Natural killer cell (primary cell): ENCODE results near the gene DNAAF5. TPM values are rescaled to one million over a fixed set of nuclear protein-coding genes. Genes with fewer than 3 reads are reported as not detected.

Source experiments
- ATAC-seq, 3 donors: fragments of 150-1000 bp in 2 of 3; fragments of 200-7000 bp in 1 of 3; cut with Tn5 transposase; 1 replicate in 1 of 3; 2 replicates in 2 of 3; pipeline ENCODE4 v1.10.0; 2021; ENCODE audit warnings: mild to moderate bottlenecking in 2 of 3, moderate library complexity in 2 of 3
- DNase-seq, 2 donors: peaks; one replicate each; pipeline versions ENCODE4 v3.0.0 to v3.0.0-alpha.2; 2013 to 2021; ENCODE audit warnings: mixed read lengths in 1 of 2
- H3K27ac ChIP-seq: one replicate; pipeline ENCODE4 v1.5.1; 2013; ENCODE audit warnings: mild to moderate bottlenecking, low read length
- H3K27me3 ChIP-seq: one replicate; pipeline ENCODE4 v1.6.1; 2013; ENCODE audit warnings: low read length; ENCODE audit not compliant: control insufficient read depth, insufficient read depth
- H3K36me3 ChIP-seq: one replicate; pipeline ENCODE4 v1.6.1; 2013; ENCODE audit warnings: low read length; ENCODE audit not compliant: control insufficient read depth, insufficient read depth
- H3K4me1 ChIP-seq: one replicate; pipeline ENCODE4 v1.6.1; 2013; ENCODE audit warnings: low read length; ENCODE audit not compliant: control insufficient read depth, insufficient read depth
- H3K4me3 ChIP-seq: one replicate; pipeline ENCODE4 v1.5.1; 2013; ENCODE audit warnings: low read length
- H3K9me3 ChIP-seq: one replicate; pipeline ENCODE4 v1.6.1; 2013; ENCODE audit warnings: low read length; ENCODE audit not compliant: control insufficient read depth, insufficient read depth
- H3K27ac Mint-ChIP-seq, 2 donors: one replicate each; pipeline ENCODE4 v1.8.0; 2022; ENCODE audit warnings: mild to moderate bottlenecking in 2 of 2, mixed read lengths in 2 of 2, moderate library complexity in 1 of 2
- H3K27me3 Mint-ChIP-seq, 2 donors: one replicate each; pipeline ENCODE4 v1.8.0; 2022; ENCODE audit warnings: low read depth in 2 of 2, mixed read lengths in 2 of 2
- H3K36me3 Mint-ChIP-seq: one replicate; pipeline ENCODE4 v1.8.0; 2022; ENCODE audit warnings: mixed read lengths
- H3K4me1 Mint-ChIP-seq, 2 donors: one replicate each; pipeline ENCODE4 v1.8.0; 2022; ENCODE audit warnings: mixed read lengths in 2 of 2
- H3K4me3 Mint-ChIP-seq: one replicate; pipeline ENCODE4 v1.8.0; 2022; ENCODE audit warnings: mild to moderate bottlenecking, moderate library complexity, mixed read lengths
- H3K9me3 Mint-ChIP-seq, 2 donors: one replicate each; pipeline ENCODE4 v1.8.0; 2022; ENCODE audit warnings: mixed read lengths in 2 of 2
- CTCF ChIP-seq: fragments of 200-600 bp; IDR thresholded peaks from one replicate; pipeline ENCODE4 v1.8.0; 2022; ENCODE audit warnings: antibody characterized with exemption
- WGBS: methylation state at CpG from one replicate; pipeline ENCODE4 v1.1.7; 2013; ENCODE audit warnings: missing lambda C conversion rate; ENCODE audit not compliant: insufficient coverage; 5-methylcytosine and 5-hydroxymethylcytosine counted together
- intact Hi-C: fragments of 100-400 bp; cut with micrococcal nuclease; formaldehyde crosslinking; loops from one replicate; pipeline ENCODE4 v1.14.2; 2022
- total RNA-seq, 4 donors: library from RNA; stranded (reverse); fragments of 120-200 nt in 1 of 4; gene quantifications; one replicate each; pipeline versions ENCODE4 v1.2.3 to v1.2.4, GENCODE V29; 2013 to 2022

The DNAAF5 gene
- total RNA-seq, 3 donors from 2014 or later (not counting 1 experiment from before 2014, with no cell fraction given) = 6.7 to 10.3 (median 10.3) TPM

GRCh38 chr7:757741-758163 is 31.3 kb downstream of the DNAAF5 start:
- Mint-ChIP-seq H3K9me3 (no peaks in the 10 kb centered on the region), H3K27me3 (no peaks in the 10 kb centered on the region), H3K27ac (no peak overlapping the region), H3K36me3 (no peaks in the 10 kb centered on the region), H3K4me3 (no peak overlapping the region), H3K4me1 (no peaks in the 10 kb centered on the region)
- TF ChIP-seq CTCF = no peak
- intact Hi-C loops = no loop called here
- DNase-seq (no peak), ATAC-seq (no peak)
- Histone ChIP-seq H3K9me3 (no peaks in the 10 kb centered on the region), H3K4me1 (no peaks in the 10 kb centered on the region), H3K4me3 (no peak overlapping the region), H3K36me3 (peaks cover 28% of the 10 kb centered on the region), H3K27ac (no peak overlapping the region), H3K27me3 (no peaks in the 10 kb centered on the region)
- WGBS = 91% methylated on average over 19 of the region's 19 CpGs

- Mint-ChIP-seq H3K36me3 (no peaks in the 10 kb centered on the region), H3K27ac (no peak overlapping the region), H3K9me3 (no peaks in the 10 kb centered on the region), H3K4me1 (no peaks in the 10 kb centered on the region), H3K4me3 (no peak overlapping the region), H3K27me3 (no peaks in the 10 kb centered on the region)
- intact Hi-C loops = no loop called here
- TF ChIP-seq CTCF = no peak
- H3K27ac ChIP-seq = no peak overlapping the region
- no peak overlapping the region for H3K4me3 ChIP-seq
- no peak for ATAC-seq
- WGBS = 92% methylated on average over 8 of the region's 8 CpGs
- DNase-seq = no peak
- H3K36me3 ChIP-seq = peaks cover 37% of the 10 kb centered on the region
- H3K9me3 ChIP-seq = no peaks in the 10 kb centered on the region
- no peaks in the 10 kb centered on the region for H3K27me3 ChIP-seq
- no peaks in the 10 kb centered on the region for H3K4me1 ChIP-seq
Measured at GRCh38 chr7:759569-759968, 33.1 kb downstream of the DNAAF5 start.

- Mint-ChIP-seq H3K27me3 (no peaks in the 10 kb centered on the region), H3K4me1 (no peaks in the 10 kb centered on the region), H3K36me3 (no peaks in the 10 kb centered on the region), H3K9me3 (no peaks in the 10 kb centered on the region), H3K27ac (no peak overlapping the region), H3K4me3 (no peak overlapping the region)
- ATAC-seq (no peak), DNase-seq (no peak)
- Histone ChIP-seq H3K27ac (no peak overlapping the region), H3K9me3 (no peaks in the 10 kb centered on the region), H3K4me3 (no peak overlapping the region), H3K27me3 (no peaks in the 10 kb centered on the region), H3K36me3 (peaks cover 33% of the 10 kb centered on the region), H3K4me1 (no peaks in the 10 kb centered on the region)
- 94% methylated on average over 15 of the region's 16 CpGs for WGBS
- intact Hi-C loops = no loop called here
- no peak for TF ChIP-seq CTCF
Measured at GRCh38 chr7:760006-760405, 33.5 kb downstream of the DNAAF5 start.

GRCh38 chr7:761101-761500 is 34.6 kb downstream of the DNAAF5 start:
- peaks cover 33% of the 10 kb centered on the region for H3K36me3 ChIP-seq
- no peaks in the 10 kb centered on the region for H3K36me3 Mint-ChIP-seq

More at GRCh38 chr7:761101-761500, 34.6 kb downstream of the DNAAF5 start:
- WGBS = 98% methylated on average over 12 of the region's 12 CpGs
- Mint-ChIP-seq H3K4me3 (no peak overlapping the region), H3K9me3 (no peaks in the 10 kb centered on the region), H3K4me1 (no peaks in the 10 kb centered on the region), H3K27ac (no peak overlapping the region), H3K27me3 (no peaks in the 10 kb centered on the region)
- H3K9me3 ChIP-seq = no peaks in the 10 kb centered on the region
- H3K4me1 ChIP-seq = no peaks in the 10 kb centered on the region
- H3K27ac ChIP-seq = no peak overlapping the region
- ATAC-seq (no peak), DNase-seq (no peak)
- no peak overlapping the region for H3K4me3 ChIP-seq
- no peaks in the 10 kb centered on the region for H3K27me3 ChIP-seq
- no peak for TF ChIP-seq CTCF
- intact Hi-C loops = no loop called here
